Adrenal gland (tissue), 12 donors: Measurements from ENCODE around the gene CTBP1. TPM values are rescaled to one million over a fixed set of nuclear protein-coding genes. Genes with fewer than 3 reads are reported as not detected.

Experiments
- DNase-seq, 7 donors: peaks; one replicate each; pipeline ENCODE4 v3.0.0-alpha.2; 2019 to 2020
- H3K27ac ChIP-seq, 5 donors: fragments of 200-600 bp; sonication (generic) in 4 of 5; 1 replicate in 3 of 5; 2 replicates in 2 of 5; pipeline versions ENCODE4 v1.5.1 to v1.8.0; 2016 to 2020; ENCODE audit warnings: mild to moderate bottlenecking in 1 of 5
- H3K27me3 ChIP-seq: fragments of 200-600 bp; 2 replicates; pipeline ENCODE4 v1.8.0; 2021
- H3K36me3 ChIP-seq, 2 donors: fragments of 200-600 bp; replicated peaks in 1 of 2; 1 replicate in 1 of 2; 2 replicates in 1 of 2; pipeline versions ENCODE4 v1.5.1 to v1.8.0; 2018 to 2022
- H3K4me1 ChIP-seq, 2 donors: fragments of 200-600 bp; replicated peaks in 1 of 2; 1 replicate in 1 of 2; 2 replicates in 1 of 2; pipeline versions ENCODE4 v1.5.1 to v1.8.0; 2018 to 2021
- H3K4me3 ChIP-seq, 4 donors: fragments of 200-600 bp; sonication (generic) in 3 of 4; one replicate each; pipeline ENCODE4 v1.5.1; 2016 to 2018
- H3K9me3 ChIP-seq, 3 donors: fragments of 200-600 bp; sonication (generic) in 1 of 3; replicated peaks in 1 of 3; 1 replicate in 2 of 3; 2 replicates in 1 of 3; pipeline versions ENCODE4 v1.5.1 to v1.8.0; 2016 to 2021
- CTCF ChIP-seq, 6 experiments: fragments of 450-650 bp in 4 of 6; fragments of 200-600 bp in 2 of 6; sonication (generic) in 1 of 6; IDR thresholded peaks; 1 replicate in 5 of 6; 2 replicates in 1 of 6; pipeline versions ENCODE4 v1.5.1 to v1.8.0; 2016 to 2021; ENCODE audit warnings: antibody characterized with exemption in 6 of 6, mild to moderate bottlenecking in 2 of 6, moderate library complexity in 1 of 6
- POLR2A ChIP-seq, 2 donors: fragments of 450-650 bp; IDR thresholded peaks; one replicate each; pipeline ENCODE4 v1.6.1; 2017; ENCODE audit warnings: antibody characterized with exemption in 2 of 2, mild to moderate bottlenecking in 2 of 2, moderate library complexity in 1 of 2
- WGBS, 4 donors: extraction: QIAGEN DNeasy Blood & Tissue Kit in 2 of 4; methylation state at CpG; one replicate each; pipeline versions ENCODE4 v1.1.5 to v1.1.7; 2013 to 2017; 5-methylcytosine and 5-hydroxymethylcytosine counted together
- intact Hi-C, 2 donors: fragments of 100-400 bp; cut with DNase I; formaldehyde crosslinking; loops; one replicate each; pipeline versions ENCODE4 v1.14.1 to v1.15.0; 2022 to 2023
- polyA plus RNA-seq, 3 donors: library from polyadenylated mRNA; stranded (reverse); fragments of 200-250 nt in 2 of 3; fragments of 350-450 nt in 1 of 3; fragmentation: Illumina TruSeq in 1 of 3; extraction: RNeasy Lipid Tissue Mini Kit (QIAGEN cat#74804) in 1 of 3; gene quantifications; one replicate each; pipeline ENCODE4 v1.2.3, GENCODE V29; 2013 to 2014
- total RNA-seq, 9 donors: library from RNA; depleted of rRNA in 4 of 9; stranded (reverse); fragments of >200 nt in 4 of 9; fragments of 120-200 nt in 1 of 9; fragmentation: NEBNext Ultra II Directional in 1 of 9; extraction: Animal tissue kit (Norgen Biotek cat#: 25700) in 1 of 9; gene quantifications; one replicate each; pipeline versions ENCODE4 v1.1.0 to v1.2.4, GENCODE V29; 2013 to 2023
- donor health status: healthy with polysubstance abuse.
- donor health status: Bipolar disorder and iron deficiency.
- donor health status: DM: yes; HTN: yes; CAD: no.
- donor health status: DM: no; HTN: no; CAD: no.
- donor health status: DM: no; HTN: no; CAD: no.
- donor health status: DM: yes; HTN: yes; CAD: no.

CTBP1 gene
- total and polyA plus RNA-seq, 12 donors, result 45.7 to 293 (median 159) TPM

GRCh38 chr4:1241936-1242505 is 6.9 kb downstream of the CTBP1 start:
- H3K36me3 ChIP-seq, result peaks cover 0 to 26% of the 10 kb centered on the region in 2 donors
- TF ChIP-seq CTCF (IDR thresholded peaks at IDR 0.05) (no peak), POLR2A (IDR thresholded peaks at IDR 0.05) (no peak)
- peaks cover 13 to 54% of the 10 kb centered on the region in 2 donors for H3K4me1 ChIP-seq
- H3K4me3 ChIP-seq, result no peak overlapping the region
- intact Hi-C loops, result no loop called here
- peak in 3 of 7 donors; percentile 19 to 42 (median 21) for DNase-seq
- H3K27ac ChIP-seq, result peak overlapping the region in 1 of 5 donors; percentile 35
- no peaks in the 10 kb centered on the region for H3K9me3 ChIP-seq
- 54 to 79% (median 72%) methylated on average over 6 to 24 of the region's 24 CpGs for WGBS, 4 donors
- no peaks in the 10 kb centered on the region for H3K27me3 ChIP-seq

GRCh38 chr4:1241466-1241935 is 7.4 kb downstream of the CTBP1 start:
- Histone ChIP-seq H3K27me3 (no peaks in the 10 kb centered on the region), H3K9me3 (no peaks in the 10 kb centered on the region), H3K4me3 (no peak overlapping the region), H3K36me3 (peaks cover 0 to 26% of the 10 kb centered on the region in 2 donors), H3K4me1 (peaks cover 8 to 49% of the 10 kb centered on the region in 2 donors), H3K27ac (peak overlapping the region in 1 of 5 donors; percentile 35)
- no peak for DNase-seq
- 85 to 92% (median 88%) methylated on average over 5 to 21 of the region's 21 CpGs for WGBS, 4 donors
- TF ChIP-seq CTCF (IDR thresholded peaks at IDR 0.05) (no peak), POLR2A (IDR thresholded peaks at IDR 0.05) (no peak)
- intact Hi-C loops, result no loop called here

GRCh38 chr4:1240721-1241465 is 8.0 kb downstream of the CTBP1 start:
- H3K9me3 ChIP-seq, result no peaks in the 10 kb centered on the region
- intact Hi-C loops, result no loop called here
- peak in 1 of 7 donors; percentile 14 for DNase-seq
- TF ChIP-seq CTCF (IDR thresholded peaks at IDR 0.05) (no peak), POLR2A (IDR thresholded peaks at IDR 0.05) (no peak)
- peaks cover 0 to 32% of the 10 kb centered on the region in 2 donors for H3K36me3 ChIP-seq
- no peak overlapping the region for H3K27ac ChIP-seq
- H3K4me3 ChIP-seq, result no peak overlapping the region
- 85 to 88% (median 87%) methylated on average over 22 to 37 of the region's 37 CpGs for WGBS, 4 donors
- peaks cover 2 to 42% of the 10 kb centered on the region in 2 donors for H3K4me1 ChIP-seq
- H3K27me3 ChIP-seq, result no peaks in the 10 kb centered on the region

GRCh38 chr4:1239950-1240307 is 9.0 kb downstream of the CTBP1 start:
- DNase-seq, result no peak
- WGBS, 4 donors, result 90 to 99% (median 92%) methylated on average over 9 to 22 of the region's 22 CpGs
- H3K9me3 ChIP-seq, result no peaks in the 10 kb centered on the region
- peaks cover 0 to 37% of the 10 kb centered on the region in 2 donors for H3K4me1 ChIP-seq
- H3K4me3 ChIP-seq, result no peak overlapping the region
- intact Hi-C loops, result no loop called here
- H3K27me3 ChIP-seq, result no peaks in the 10 kb centered on the region
- peaks cover 0 to 42% of the 10 kb centered on the region in 2 donors for H3K36me3 ChIP-seq
- no peak for TF ChIP-seq POLR2A (IDR thresholded peaks at IDR 0.05)
- no peak for TF ChIP-seq CTCF (IDR thresholded peaks at IDR 0.05)
- no peak overlapping the region for H3K27ac ChIP-seq
